Heart left ventricle (tissue), 13 donors: ENCODE data around the gene GJA4.

Experiments used
- POLR2A ChIP-seq, 2 donors: fragments of 450-650 bp; IDR thresholded peaks; one replicate each; pipeline ENCODE4 v1.6.1; 2017; ENCODE audit warnings: antibody characterized with exemption in 2 of 2, mild to moderate bottlenecking in 2 of 2, moderate library complexity in 2 of 2
- TF ChIP-seq, protein P1 (sequence below), 12 donors: fragments of 200-600 bp; sonication (generic) in 4 of 12; IDR thresholded peaks; one replicate each; pipeline versions ENCODE4 v1.5.0 to v1.8.0; 2018 to 2022; ENCODE audit warnings: antibody characterized with exemption in 12 of 12, mild to moderate bottlenecking in 5 of 12
- donor health status: ischemic (EF 13 %, LVEDD 7.1; RV severe dilation, severe dysfunction).
- donor health status: DM: no; HTN: yes; CAD: no.
- donor health status: DM: no; HTN: no; CAD: no.
- donor health status: ischemic (EF 25% LVEDD 6.9; RV normal size, moderate dysfunction).
- donor health status: ischemic (EF 25% LVEDD 5.7; RV mildly dilated, moderate dysfunction).
- donor health status: ischemic (EF 35%, LVEDD 5.7; RV mildly dilated, moderate dysfunction).
- donor health status: nonischemic (EF 11% LVEDD 7.7; RV severe dilation, severe dysfunction).
- donor health status: DM: yes; HTN: yes; CAD: no.
- donor health status: PGD.
- donor health status: ischemic (EF 29% LVEDD 5.4; RV normal size, mild dysfunction).
- donor health status: nonischemic (EF 23%, LVEDD 6.1; RV moderate dilation, normal function).

DNA sequence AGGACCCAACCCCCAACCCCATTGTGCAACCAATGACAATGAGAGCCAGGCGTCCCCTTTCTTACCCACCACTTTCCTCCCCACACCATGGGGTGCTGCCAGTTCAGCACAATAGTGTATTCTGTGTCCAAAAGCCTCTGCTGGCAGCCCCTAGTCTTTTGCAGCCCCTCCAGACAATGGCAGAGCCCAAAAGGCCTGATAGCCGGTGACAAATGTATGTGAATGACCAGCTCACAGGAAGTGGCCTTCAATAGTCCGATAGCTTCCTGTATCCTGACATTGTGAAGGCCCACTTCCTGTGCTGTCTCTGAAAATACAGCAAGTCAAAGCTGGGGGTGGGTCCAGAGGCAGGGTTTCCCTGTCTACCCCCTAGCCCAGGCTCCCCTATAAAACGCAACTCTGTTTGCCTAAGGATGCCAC is 50.2 kb downstream of the GJA4 start:
- TF ChIP-seq, protein P1, sequence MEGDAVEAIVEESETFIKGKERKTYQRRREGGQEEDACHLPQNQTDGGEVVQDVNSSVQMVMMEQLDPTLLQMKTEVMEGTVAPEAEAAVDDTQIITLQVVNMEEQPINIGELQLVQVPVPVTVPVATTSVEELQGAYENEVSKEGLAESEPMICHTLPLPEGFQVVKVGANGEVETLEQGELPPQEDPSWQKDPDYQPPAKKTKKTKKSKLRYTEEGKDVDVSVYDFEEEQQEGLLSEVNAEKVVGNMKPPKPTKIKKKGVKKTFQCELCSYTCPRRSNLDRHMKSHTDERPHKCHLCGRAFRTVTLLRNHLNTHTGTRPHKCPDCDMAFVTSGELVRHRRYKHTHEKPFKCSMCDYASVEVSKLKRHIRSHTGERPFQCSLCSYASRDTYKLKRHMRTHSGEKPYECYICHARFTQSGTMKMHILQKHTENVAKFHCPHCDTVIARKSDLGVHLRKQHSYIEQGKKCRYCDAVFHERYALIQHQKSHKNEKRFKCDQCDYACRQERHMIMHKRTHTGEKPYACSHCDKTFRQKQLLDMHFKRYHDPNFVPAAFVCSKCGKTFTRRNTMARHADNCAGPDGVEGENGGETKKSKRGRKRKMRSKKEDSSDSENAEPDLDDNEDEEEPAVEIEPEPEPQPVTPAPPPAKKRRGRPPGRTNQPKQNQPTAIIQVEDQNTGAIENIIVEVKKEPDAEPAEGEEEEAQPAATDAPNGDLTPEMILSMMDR (IDR thresholded peaks at IDR 0.05): no peak
- TF ChIP-seq POLR2A (IDR thresholded peaks at IDR 0.05): no peak
